Measurements from ENCODE around the gene LYZL1.
"Not testable (repeated sequence)": the region's sequence is repeated elsewhere in the genome, so short reads cannot be mapped to it uniquely, and the experiment has no call there.

- TF ChIP-seq CTCF, POLR2A, POLR2AphosphoS5 (IDR thresholded peaks at IDR 0.05): not testable (repeated sequence)
These were observed 19.3 kb downstream of the LYZL1 start for GRCh38 chr10:29308142-29308541.

Measured in gastroesophageal sphincter (tissue), 3 donors.